ENCODE results near the gene MOK. TPM values are rescaled to one million over a fixed set of nuclear protein-coding genes. Genes with fewer than 3 reads are reported as not detected.
A peak's percentile ranks its signal among the peaks of the same experiment; 100 is the strongest.

Gene MOK
- total RNA-seq, 3 donors from 2014 or later, result 13.0 to 29.0 (median 23.9) TPM

- H3K27ac ChIP-seq, result no peak overlapping the region
- no peaks in the 10 kb centered on the region for H3K27me3 ChIP-seq
- no peaks in the 10 kb centered on the region for H3K9me3 ChIP-seq
- no peak for DNase-seq (ENCODE audit: low spot score in 2 of 2)
- TF ChIP-seq POLR2AphosphoS5 (IDR thresholded peaks at IDR 0.05), result no peak
- TF ChIP-seq CTCF (IDR thresholded peaks at IDR 0.05), result no peak
- TF ChIP-seq POLR2A (IDR thresholded peaks at IDR 0.05), result no peak
- intact Hi-C loops (cut with DNase I; ENCODE audit: low total_unique reads), result no loop called here
- peaks cover 7 to 9% of the 10 kb centered on the region in 2 donors for H3K4me1 ChIP-seq
- H3K4me3 ChIP-seq, result no peak overlapping the region
- H3K36me3 ChIP-seq, result no peaks in the 10 kb centered on the region
These were observed 16.8 kb upstream of the MOK start for GRCh38 chr14:102321456-102322422.

- H3K4me3 ChIP-seq, result peak overlapping the region; percentile 73 to 81 (median 80)
- intact Hi-C loops (cut with DNase I; ENCODE audit: low total_unique reads), result no loop called here
- H3K36me3 ChIP-seq, result no peaks in the 10 kb centered on the region
- no peak for DNase-seq (ENCODE audit: low spot score in 2 of 2)
- TF ChIP-seq POLR2AphosphoS5 (IDR thresholded peaks at IDR 0.05) (no peak), POLR2A (IDR thresholded peaks at IDR 0.05) (no peak), CTCF (IDR thresholded peaks at IDR 0.05) (no peak)
- H3K27me3 ChIP-seq, result no peaks in the 10 kb centered on the region
- H3K27ac ChIP-seq, result peak overlapping the region; percentile 96 to 97
- H3K9me3 ChIP-seq, result no peaks in the 10 kb centered on the region
- H3K4me1 ChIP-seq, result peaks cover 7 to 9% of the 10 kb centered on the region in 2 donors
These were observed 15.9 kb upstream of the MOK start for GRCh38 chr14:102320671-102321455.

GRCh38 chr14:102320033-102320660 is 15.2 kb upstream of the MOK start:
- DNase-seq (ENCODE audit: low spot score in 2 of 2), result peak in 1 of 2 donors; percentile 35
- H3K36me3 ChIP-seq, result no peaks in the 10 kb centered on the region
- H3K4me3 ChIP-seq, result peak overlapping the region; percentile 73 to 81 (median 80)
- intact Hi-C loops (cut with DNase I; ENCODE audit: low total_unique reads), result no loop called here
- no peaks in the 10 kb centered on the region for H3K9me3 ChIP-seq
- peak overlapping the region; percentile 96 to 97 for H3K27ac ChIP-seq
- TF ChIP-seq POLR2AphosphoS5 (IDR thresholded peaks at IDR 0.05) (no peak), CTCF (IDR thresholded peaks at IDR 0.05) (peak in 1 of 3 donors; percentile 27), POLR2A (IDR thresholded peaks at IDR 0.05) (no peak)
- peaks cover 7 to 9% of the 10 kb centered on the region in 2 donors for H3K4me1 ChIP-seq
- no peaks in the 10 kb centered on the region for H3K27me3 ChIP-seq

GRCh38 chr14:102319351-102320032 is 14.5 kb upstream of the MOK start, which contains the start of gene ZNF839:
TSS of gene ZNF839 (plus strand) at chr14:102319746. CDS start at chr14:102319766, 20 bp downstream.
- peak; percentile 66 to 81 (median 67) for TF ChIP-seq POLR2AphosphoS5 (IDR thresholded peaks at IDR 0.05)
- TF ChIP-seq CTCF (IDR thresholded peaks at IDR 0.05), result no peak
- peak; percentile 13 for TF ChIP-seq POLR2A (IDR thresholded peaks at IDR 0.05)
- peak; percentile 90 to 91 for DNase-seq (ENCODE audit: low spot score in 2 of 2)
- peak within 1 kb of the TSS; percentile 96 to 97 for H3K27ac ChIP-seq
- peak within 1 kb of the TSS; percentile 73 to 81 (median 80) for H3K4me3 ChIP-seq
- intact Hi-C loops (cut with DNase I; ENCODE audit: low total_unique reads), result loop anchor here (10.0 kb wide), 1 partner anchor 195 kb away; no protein-coding TSS in a partner anchor
- no peaks in the 10 kb centered on the region for H3K27me3 ChIP-seq
- peaks cover 7 to 9% of the 10 kb centered on the region in 2 donors for H3K4me1 ChIP-seq
- no peaks in the 10 kb centered on the region for H3K9me3 ChIP-seq
- H3K36me3 ChIP-seq, result no peaks in the 10 kb centered on the region

All from breast epithelium (tissue), 4 donors.